Activated B cell treated with CpG ODN at 0.5 μM for 24 hours (primary cell): ENCODE results near the gene OSBPL2. TPM values are rescaled to one million over a fixed set of nuclear protein-coding genes. Genes with fewer than 3 reads are reported as not detected.

Experiments
- ATAC-seq: fragments of 200-7000 bp; cut with Tn5 transposase; one replicate; pipeline ENCODE4 v1.10.0; 2021; ENCODE audit warnings: low read depth, mild to moderate bottlenecking, moderate library complexity
- CTCF ChIA-PET: fragments of 350-600 bp; sonication (Branson Sonifier 250); formaldehyde crosslinking; loops from one replicate; lab custom pipeline; 2021; ENCODE audit warnings: antibody characterized with exemption; lab: Charles Lee
- POLR2A ChIA-PET: fragments of 350-600 bp; sonication (Branson Sonifier 250); formaldehyde crosslinking; loops from one replicate; lab custom pipeline; 2021; ENCODE audit warnings: antibody characterized with exemption; lab: Charles Lee
- DNase-seq: peaks from one replicate; pipeline ENCODE4 v3.0.0; 2022
- H3K27ac Mint-ChIP-seq: one replicate; pipeline ENCODE4 v1.8.0; 2020; ENCODE audit warnings: mixed read lengths
- H3K27me3 Mint-ChIP-seq: one replicate; pipeline ENCODE4 v1.8.0; 2021; ENCODE audit warnings: mixed read lengths
- H3K36me3 Mint-ChIP-seq: one replicate; pipeline ENCODE4 v1.8.0; 2021; ENCODE audit warnings: low read depth, mixed read lengths
- H3K4me1 Mint-ChIP-seq: one replicate; pipeline ENCODE4 v1.8.0; 2021; ENCODE audit warnings: mixed read lengths
- H3K4me3 Mint-ChIP-seq: one replicate; pipeline ENCODE4 v1.8.0; 2020; ENCODE audit warnings: mild to moderate bottlenecking, mixed read lengths
- H3K9me3 Mint-ChIP-seq: one replicate; pipeline ENCODE4 v1.8.0; 2020; ENCODE audit warnings: mixed read lengths
- CTCF ChIP-seq: fragments of 200-600 bp; IDR thresholded peaks from one replicate; pipeline ENCODE4 v1.8.0; 2022; ENCODE audit warnings: antibody characterized with exemption, mild to moderate bottlenecking
- intact Hi-C: fragments of 100-400 bp; cut with micrococcal nuclease; formaldehyde crosslinking; loops from one replicate; pipeline ENCODE4 v1.15.1; 2024
- total RNA-seq: library from RNA; stranded (reverse); gene quantifications from 2 replicates; pipeline ENCODE4 v1.2.3, GENCODE V29; 2022

Gene OSBPL2
- total RNA-seq, 1 donor from 2014 or later, result 43.0 TPM

DNA sequence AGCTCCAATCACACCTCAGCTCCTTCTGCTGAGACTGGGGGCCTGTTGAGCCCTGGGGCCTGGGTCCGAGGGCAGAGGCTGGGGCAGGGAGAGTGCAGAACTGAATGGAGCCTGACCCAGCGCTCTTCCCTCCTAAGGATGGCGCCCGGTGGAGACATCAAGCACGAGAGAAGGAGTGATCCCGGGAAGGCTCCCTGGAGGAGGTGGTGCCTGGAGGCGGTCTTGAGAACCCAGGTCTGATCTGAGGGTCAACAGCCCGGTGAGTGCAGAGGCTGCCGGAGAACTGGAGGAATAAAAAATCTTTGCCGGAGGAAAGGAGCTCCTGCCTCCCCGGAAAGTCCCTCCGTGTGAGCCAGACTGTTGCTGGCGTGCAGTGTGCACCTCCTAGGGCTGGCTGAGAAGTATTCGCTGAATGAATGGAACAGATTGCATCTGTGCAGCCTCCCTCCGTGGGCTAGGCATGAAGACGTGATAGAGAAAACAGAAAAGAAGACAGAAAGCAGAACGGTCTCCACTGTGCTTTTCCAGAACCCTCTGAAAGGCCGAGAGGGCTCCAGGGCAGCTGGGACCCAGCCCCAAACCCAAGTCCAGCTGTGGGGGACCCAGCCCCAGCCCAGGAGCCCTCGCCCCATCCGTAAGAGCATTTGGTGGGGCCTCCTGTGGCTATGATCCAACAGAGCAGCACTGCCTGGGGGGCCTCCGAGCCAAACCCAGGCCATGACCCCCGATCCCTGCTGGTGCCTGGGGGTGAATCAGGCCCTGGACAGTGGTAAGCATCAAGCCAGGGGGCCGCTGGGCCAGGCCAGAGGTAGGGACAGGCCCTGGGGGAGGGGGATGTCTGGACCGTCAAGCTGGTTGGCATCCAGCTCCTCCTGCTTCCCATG, 11.4 kb upstream of the OSBPL2 start:
- TF ChIP-seq CTCF, result no peak
- ATAC-seq, result no peak

DNA sequence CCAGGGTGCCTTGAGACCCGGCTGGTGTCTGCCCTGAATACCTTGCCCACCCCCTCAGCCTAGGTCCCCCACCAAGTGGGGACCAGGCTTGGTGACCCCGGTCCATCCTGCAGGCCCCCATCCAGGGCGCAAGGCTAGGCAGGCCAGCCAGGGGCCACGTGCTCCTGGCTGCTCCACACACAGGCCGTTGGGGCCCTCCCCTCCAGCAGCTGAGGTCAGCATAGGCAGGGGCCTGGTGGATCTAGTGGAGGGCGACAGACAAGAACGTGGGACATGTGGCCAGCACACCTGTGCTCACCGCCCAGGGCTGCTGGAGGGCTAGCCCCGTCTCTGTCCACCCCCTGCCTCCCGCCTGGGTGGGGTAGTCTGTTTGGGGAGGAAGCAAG, 10.7 kb upstream of the OSBPL2 start:
- DNase-seq, result no peak
- no peak for ATAC-seq
- CTCF ChIA-PET, result no interaction called here

More for the DNA sequence above, 11.4 kb upstream of the OSBPL2 start:
- Mint-ChIP-seq H3K4me3 (no peak overlapping the region), H3K27me3 (peaks cover 24% of the 10 kb centered on the region), H3K36me3 (no peaks in the 10 kb centered on the region), H3K27ac (no peak overlapping the region), H3K9me3 (no peaks in the 10 kb centered on the region), H3K4me1 (no peaks in the 10 kb centered on the region)
- ChIA-PET CTCF (no interaction called here), POLR2A (no interaction called here)
- no peak for DNase-seq
- intact Hi-C loops, result no loop called here

DNA sequence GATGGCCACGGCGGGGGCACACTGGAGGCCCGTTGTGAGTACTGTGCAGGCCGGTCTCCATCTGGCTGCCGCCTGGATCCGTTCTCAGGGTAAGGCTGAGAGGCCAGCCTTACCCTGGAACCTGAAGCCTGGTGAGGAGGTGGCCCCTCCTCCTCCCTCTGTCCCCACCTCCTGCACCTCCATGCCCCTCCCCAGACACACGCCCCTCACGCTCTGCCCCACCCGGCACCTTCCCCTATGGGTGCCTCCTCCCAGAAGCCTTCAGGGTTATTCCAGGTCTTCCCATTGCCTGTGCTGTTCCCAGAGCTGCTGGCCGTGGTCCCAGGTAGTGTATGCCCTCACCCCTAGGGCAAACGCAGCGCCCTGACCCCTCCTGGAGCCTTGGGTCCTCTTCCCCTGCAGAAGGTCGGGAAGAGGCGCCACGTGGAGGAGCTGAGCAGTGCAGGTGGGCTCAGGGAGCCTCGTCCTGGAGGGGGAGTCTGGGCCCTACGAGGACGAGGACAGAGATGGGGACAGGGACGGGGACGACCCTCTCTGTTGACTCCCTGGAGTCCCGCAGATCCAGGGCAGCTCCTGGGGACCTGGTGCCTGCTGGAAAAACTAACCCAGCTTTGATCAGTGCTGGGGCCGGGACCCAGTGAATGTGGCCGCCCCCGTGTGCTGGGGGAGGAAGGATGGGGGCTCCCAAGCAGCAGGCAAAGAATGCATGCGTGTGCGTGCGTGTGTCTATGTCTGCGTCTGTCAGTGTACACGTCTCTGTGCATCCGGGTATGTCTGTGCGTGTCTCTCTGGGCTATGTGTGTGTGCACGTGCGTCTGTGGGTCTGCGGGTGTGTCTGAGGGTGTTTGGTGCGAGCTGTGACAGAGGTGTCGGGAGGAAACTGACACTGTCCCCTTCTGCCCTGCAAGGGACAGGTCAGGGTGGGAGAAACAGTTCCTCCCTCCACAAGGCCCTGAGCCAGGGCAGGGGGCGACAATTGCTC, 10.1 kb upstream of the OSBPL2 start:
- TF ChIP-seq CTCF, result no peak
- H3K9me3 Mint-ChIP-seq, result no peaks in the 10 kb centered on the region
- DNase-seq (no peak), ATAC-seq (no peak)
- intact Hi-C loops, result no loop called here
- ChIA-PET POLR2A (no interaction called here), CTCF (no interaction called here)
- no peak overlapping the region for H3K27ac Mint-ChIP-seq
- H3K36me3 Mint-ChIP-seq, result no peaks in the 10 kb centered on the region
- H3K27me3 Mint-ChIP-seq, result peaks cover 16% of the 10 kb centered on the region
- H3K4me3 Mint-ChIP-seq, result no peak overlapping the region
- no peaks in the 10 kb centered on the region for H3K4me1 Mint-ChIP-seq

More for the DNA sequence above, 10.7 kb upstream of the OSBPL2 start:
- intact Hi-C loops, result no loop called here
- no peak overlapping the region for H3K27ac Mint-ChIP-seq
- POLR2A ChIA-PET, result no interaction called here
- no peaks in the 10 kb centered on the region for H3K36me3 Mint-ChIP-seq
- H3K4me1 Mint-ChIP-seq, result no peaks in the 10 kb centered on the region
- TF ChIP-seq CTCF, result no peak
- peaks cover 20% of the 10 kb centered on the region for H3K27me3 Mint-ChIP-seq
- no peak overlapping the region for H3K4me3 Mint-ChIP-seq
- H3K9me3 Mint-ChIP-seq, result no peaks in the 10 kb centered on the region

DNA sequence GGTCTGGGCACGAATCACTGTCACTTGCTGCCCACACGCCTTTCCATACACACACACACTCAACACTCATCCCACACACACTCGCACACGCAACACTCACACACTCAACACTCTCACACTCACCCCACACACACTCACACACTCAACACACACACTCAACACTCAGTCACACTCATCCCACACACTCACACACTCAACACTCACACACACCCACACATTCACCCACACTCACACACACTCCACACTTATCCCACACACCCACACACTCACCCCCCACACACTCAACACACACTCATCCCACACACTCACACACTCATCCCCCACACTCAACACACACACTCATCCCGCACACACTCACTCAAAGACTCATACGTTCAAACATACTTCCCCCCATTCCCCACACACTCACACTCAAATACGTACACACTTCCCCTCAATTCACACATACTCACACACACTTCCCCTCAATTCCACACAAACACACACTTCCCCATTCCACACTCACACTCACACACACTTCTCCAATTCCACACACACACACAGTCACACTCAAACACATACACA, 9.3 kb upstream of the OSBPL2 start:
- intact Hi-C loops, result no loop called here
- Mint-ChIP-seq H3K27ac (no peak overlapping the region), H3K9me3 (no peaks in the 10 kb centered on the region), H3K4me1 (no peaks in the 10 kb centered on the region), H3K27me3 (peaks cover 16% of the 10 kb centered on the region), H3K4me3 (no peak overlapping the region), H3K36me3 (no peaks in the 10 kb centered on the region)
- CTCF ChIA-PET, result no interaction called here
- TF ChIP-seq CTCF, result no peak
- no peak for ATAC-seq
- POLR2A ChIA-PET, result no interaction called here
- no peak for DNase-seq
